HPDE6-E6E7 (cell line): ENCODE results near the gene PDCL3.
A peak's percentile ranks its signal among the peaks of the same experiment; 100 is the strongest.

ENCODE experiments used
- DNase-seq: peaks from one replicate; pipeline ENCODE4 v3.0.0; 2011; ENCODE audit warnings: missing footprints; ENCODE audit errors: extremely low spot score

Gene PDCL3

GRCh38 chr2:100560216-100560830 lies 2.5 kb upstream of the PDCL3 start:
- no peak for DNase-seq

- peak; percentile 20 for DNase-seq
Observed at GRCh38 chr2:100561191-100561590, 1.6 kb upstream of the PDCL3 start.

GRCh38 chr2:100563407-100564247 lies 834 bp downstream of the PDCL3 start:
- no peak for DNase-seq

- no peak for DNase-seq
Observed at GRCh38 chr2:100568989-100569388, 6.2 kb downstream of the PDCL3 start.

- no peak for DNase-seq
Observed at GRCh38 chr2:100571668-100572067, 8.9 kb downstream of the PDCL3 start.

GRCh38 chr2:100577777-100578176 lies 15.0 kb downstream of the PDCL3 start:
- DNase-seq, result no peak

GRCh38 chr2:100580367-100581276 lies 17.8 kb downstream of the PDCL3 start:
- DNase-seq, result no peak

GRCh38 chr2:100581277-100581612 lies 18.5 kb downstream of the PDCL3 start:
- no peak for DNase-seq

GRCh38 chr2:100584816-100585215 lies 22.0 kb downstream of the PDCL3 start:
- DNase-seq, result no peak

- no peak for DNase-seq
Observed at GRCh38 chr2:100588071-100588786, 25.4 kb downstream of the PDCL3 start.

GRCh38 chr2:100589527-100589926 lies 26.7 kb downstream of the PDCL3 start:
- DNase-seq, result no peak

GRCh38 chr2:100592226-100592625 lies 29.4 kb downstream of the PDCL3 start:
- DNase-seq, result no peak

GRCh38 chr2:100596465-100596864 lies 33.7 kb downstream of the PDCL3 start:
- DNase-seq, result no peak

- DNase-seq, result no peak
Observed at GRCh38 chr2:100599566-100599965, 36.8 kb downstream of the PDCL3 start.

- no peak for DNase-seq
Observed at GRCh38 chr2:100601661-100602060, 38.9 kb downstream of the PDCL3 start.

- no peak for DNase-seq
Observed at GRCh38 chr2:100603414-100603813, 40.6 kb downstream of the PDCL3 start.

- no peak for DNase-seq
Observed at GRCh38 chr2:100603948-100604633, 41.3 kb downstream of the PDCL3 start.

GRCh38 chr2:100606332-100606725 lies 43.5 kb downstream of the PDCL3 start:
- DNase-seq, result no peak

- peak; percentile 49 for DNase-seq
Observed at GRCh38 chr2:100606726-100607343, 44.0 kb downstream of the PDCL3 start.

GRCh38 chr2:100610381-100610831 lies 47.6 kb downstream of the PDCL3 start:
- DNase-seq, result peak; percentile 62
